Activated T-cell treated with anti-CD3 and anti-CD28 coated beads for 1 hour (primary cell): Measurements from ENCODE around the gene ITGBL1.

Source experiments
- DNase-seq: peaks from one replicate; pipeline ENCODE4 v3.0.0-alpha.2; 2020; ENCODE audit warnings: low read depth

Gene ITGBL1

DNA sequence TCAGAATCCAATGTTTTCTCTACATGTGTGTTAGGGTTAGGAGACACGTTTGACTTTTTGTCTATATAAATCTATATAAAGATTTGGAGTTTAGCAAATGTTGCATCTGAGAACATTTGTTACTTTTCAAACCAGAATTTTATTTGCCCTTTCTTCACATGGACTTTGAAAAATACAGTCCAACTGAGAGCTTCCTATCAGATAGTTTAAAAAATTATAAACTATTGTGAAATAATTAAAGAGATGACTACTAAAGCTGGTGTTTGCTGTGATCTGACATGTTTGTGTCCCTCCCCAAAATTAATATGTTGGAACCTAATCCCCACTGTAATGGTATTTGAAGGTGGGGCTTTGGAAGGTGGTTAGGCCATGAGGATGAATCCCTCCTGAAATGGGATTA lies 297.1 kb downstream of the ITGBL1 start:
- no peak for DNase-seq

DNA sequence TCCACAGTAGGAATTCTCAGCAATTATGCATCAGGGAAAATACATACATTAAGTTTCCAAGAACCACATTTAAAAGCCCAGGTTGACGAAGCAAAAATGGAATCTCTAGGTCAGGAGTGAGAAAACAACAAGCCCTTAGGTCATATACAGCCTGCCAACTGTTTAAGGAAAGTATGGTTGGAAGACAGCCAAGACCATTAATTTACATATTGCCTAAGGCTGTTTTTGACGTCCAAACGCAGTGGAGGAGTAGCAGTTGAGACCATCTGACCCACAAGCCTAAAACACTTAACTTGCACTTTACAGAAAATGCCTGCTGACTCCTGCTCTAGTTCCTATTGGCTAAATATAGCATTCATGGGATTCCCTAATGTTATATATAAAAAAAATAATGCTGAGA lies 299.0 kb downstream of the ITGBL1 start:
- DNase-seq: no peak

GRCh38 chr13:101752432-101752831 lies 300.0 kb downstream of the ITGBL1 start:
- DNase-seq: no peak

DNA sequence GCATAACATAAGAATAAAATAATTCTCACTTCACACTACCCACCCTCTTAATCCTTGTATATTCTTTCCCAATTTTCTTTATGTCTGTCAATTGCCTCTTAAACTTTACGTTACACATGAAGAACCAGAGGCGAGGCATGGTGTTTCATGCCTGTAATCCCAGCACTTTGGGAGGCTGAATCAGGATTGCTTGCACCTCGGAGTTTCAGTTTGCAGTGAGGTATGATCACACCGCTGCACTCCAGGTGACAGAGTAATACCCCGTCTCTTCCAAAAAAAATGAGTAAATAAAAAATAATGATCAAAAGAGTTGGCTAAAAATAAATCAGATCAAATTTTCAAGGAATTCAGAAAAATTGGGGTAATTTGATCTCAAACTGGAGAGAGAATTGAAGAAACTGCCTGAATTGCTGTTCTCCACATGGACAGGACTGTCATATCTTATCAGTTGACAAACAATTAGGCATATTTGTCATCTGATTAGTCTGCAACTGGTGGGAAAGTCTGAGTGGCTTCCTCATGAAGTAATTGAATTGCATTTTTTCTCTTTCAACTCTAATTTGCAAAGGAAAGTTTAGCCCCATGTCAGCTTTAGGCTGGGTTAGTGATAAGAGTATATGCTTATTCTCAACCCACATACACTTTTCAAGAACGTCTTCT lies 302.9 kb downstream of the ITGBL1 start:
- no peak for DNase-seq

DNA sequence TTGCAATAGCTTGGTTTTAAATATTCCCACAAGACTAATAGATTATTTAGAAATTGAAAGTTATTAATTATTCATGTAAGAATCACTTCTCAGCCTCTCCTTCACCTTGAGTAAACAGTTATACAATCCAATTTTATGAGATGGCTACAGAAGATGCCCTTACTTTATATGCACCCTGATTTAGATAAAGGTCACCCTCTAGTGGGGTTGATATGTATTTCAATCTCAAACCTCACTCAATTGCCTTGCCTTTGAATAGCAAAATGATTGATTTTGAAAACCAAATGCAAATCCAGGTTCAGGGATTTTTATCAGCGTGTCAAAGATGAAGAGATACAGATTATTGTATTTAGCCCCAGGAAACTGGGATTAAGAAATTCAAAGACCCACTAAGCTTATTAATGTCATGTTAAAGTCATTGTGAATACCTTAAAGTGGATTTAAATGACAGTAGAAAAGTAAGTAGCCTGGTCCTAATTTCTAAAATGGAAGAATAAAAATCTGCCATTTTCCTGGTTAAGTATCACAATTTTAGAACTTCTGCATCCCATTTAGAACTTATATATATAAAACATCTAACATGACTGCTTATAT lies 305.1 kb downstream of the ITGBL1 start:
- no peak for DNase-seq

- DNase-seq: no peak
These were observed 310.7 kb downstream of the ITGBL1 start for GRCh38 chr13:101763191-101763590.
